Osteocyte (in vitro differentiated cells): ENCODE results near the gene BIN2. TPM values are rescaled to one million over a fixed set of nuclear protein-coding genes. Genes with fewer than 3 reads are reported as not detected.
"Not testable (repeated sequence)": the region's sequence is repeated elsewhere in the genome, so short reads cannot be mapped to it uniquely, and the experiment has no call there.

ENCODE experiments used
- DNase-seq: peaks from one replicate; pipeline ENCODE4 v3.0.0; 2021; ENCODE audit warnings: mixed read lengths; ENCODE audit not compliant: unreplicated experiment; ENCODE audit errors: extremely low spot score
- H3K27ac Mint-ChIP-seq: one replicate; pipeline ENCODE4 v1.8.0; 2021; ENCODE audit warnings: mild to moderate bottlenecking, mixed read lengths; ENCODE audit not compliant: unreplicated experiment
- H3K27me3 Mint-ChIP-seq: one replicate; pipeline ENCODE4 v1.8.0; 2021; ENCODE audit warnings: mixed read lengths; ENCODE audit not compliant: unreplicated experiment
- H3K36me3 Mint-ChIP-seq: one replicate; pipeline ENCODE4 v1.8.0; 2021; ENCODE audit warnings: mixed read lengths; ENCODE audit not compliant: unreplicated experiment
- H3K4me1 Mint-ChIP-seq: one replicate; pipeline ENCODE4 v1.8.0; 2021; ENCODE audit warnings: mixed read lengths; ENCODE audit not compliant: unreplicated experiment
- H3K4me3 Mint-ChIP-seq: one replicate; pipeline ENCODE4 v1.8.0; 2021; ENCODE audit warnings: mild to moderate bottlenecking, moderate library complexity, mixed read lengths; ENCODE audit not compliant: unreplicated experiment
- H3K9me3 Mint-ChIP-seq: one replicate; pipeline ENCODE4 v1.8.0; 2021; ENCODE audit warnings: mixed read lengths; ENCODE audit not compliant: unreplicated experiment
- total RNA-seq: library from RNA; stranded (reverse); gene quantifications from 2 replicates; pipeline ENCODE4 v1.2.1, GENCODE V29; 2021
- TF ChIP-seq, protein P1 (sequence below): fragments of 200-600 bp; sonication (generic); IDR thresholded peaks from 2 replicates; pipeline ENCODE4 v1.5.0; 2021; ENCODE audit warnings: antibody characterized with exemption, mild to moderate bottlenecking, moderate library complexity

The BIN2 gene
- total RNA-seq, 1 donor from 2014 or later: not detected

DNA sequence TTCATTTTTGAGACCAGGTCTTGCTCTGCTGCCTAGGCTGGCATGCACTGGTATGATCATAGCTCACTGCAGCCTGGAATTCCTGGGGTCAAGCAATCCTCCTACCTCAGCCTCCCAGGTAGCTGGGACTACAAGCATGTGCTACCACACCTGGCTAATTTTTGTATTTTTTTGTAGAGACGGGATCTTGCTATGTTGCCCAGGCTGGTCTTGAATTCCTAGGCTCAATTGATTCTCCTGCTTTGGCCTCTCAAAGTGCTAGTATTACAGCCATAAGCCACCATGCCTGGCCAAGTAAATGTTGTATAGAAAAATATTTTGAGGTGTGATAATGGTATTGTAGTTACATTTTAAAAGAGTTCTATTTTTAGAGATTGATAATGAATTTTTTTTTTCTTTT lies 12.6 kb downstream of the BIN2 start:
- H3K27me3 Mint-ChIP-seq: no peaks in the 10 kb centered on the region
- TF ChIP-seq, protein P1, sequence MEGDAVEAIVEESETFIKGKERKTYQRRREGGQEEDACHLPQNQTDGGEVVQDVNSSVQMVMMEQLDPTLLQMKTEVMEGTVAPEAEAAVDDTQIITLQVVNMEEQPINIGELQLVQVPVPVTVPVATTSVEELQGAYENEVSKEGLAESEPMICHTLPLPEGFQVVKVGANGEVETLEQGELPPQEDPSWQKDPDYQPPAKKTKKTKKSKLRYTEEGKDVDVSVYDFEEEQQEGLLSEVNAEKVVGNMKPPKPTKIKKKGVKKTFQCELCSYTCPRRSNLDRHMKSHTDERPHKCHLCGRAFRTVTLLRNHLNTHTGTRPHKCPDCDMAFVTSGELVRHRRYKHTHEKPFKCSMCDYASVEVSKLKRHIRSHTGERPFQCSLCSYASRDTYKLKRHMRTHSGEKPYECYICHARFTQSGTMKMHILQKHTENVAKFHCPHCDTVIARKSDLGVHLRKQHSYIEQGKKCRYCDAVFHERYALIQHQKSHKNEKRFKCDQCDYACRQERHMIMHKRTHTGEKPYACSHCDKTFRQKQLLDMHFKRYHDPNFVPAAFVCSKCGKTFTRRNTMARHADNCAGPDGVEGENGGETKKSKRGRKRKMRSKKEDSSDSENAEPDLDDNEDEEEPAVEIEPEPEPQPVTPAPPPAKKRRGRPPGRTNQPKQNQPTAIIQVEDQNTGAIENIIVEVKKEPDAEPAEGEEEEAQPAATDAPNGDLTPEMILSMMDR: no peak
- H3K27ac Mint-ChIP-seq: no peak overlapping the region
- no peak for DNase-seq
- H3K4me3 Mint-ChIP-seq: no peak overlapping the region
- H3K9me3 Mint-ChIP-seq: no peaks in the 10 kb centered on the region
- H3K4me1 Mint-ChIP-seq: peaks cover 13% of the 10 kb centered on the region
- H3K36me3 Mint-ChIP-seq: no peaks in the 10 kb centered on the region

- Mint-ChIP-seq H3K27me3 (no peaks in the 10 kb centered on the region), H3K36me3 (no peaks in the 10 kb centered on the region), H3K4me1 (peaks cover 13% of the 10 kb centered on the region), H3K27ac (peak overlapping the region; percentile 52), H3K9me3 (no peaks in the 10 kb centered on the region), H3K4me3 (no peak overlapping the region)
- no peak for DNase-seq
- TF ChIP-seq, protein P1: no peak
Measured at GRCh38 chr12:51307655-51308593, 16.1 kb downstream of the BIN2 start.

- no peak overlapping the region for H3K4me3 Mint-ChIP-seq
- H3K27ac Mint-ChIP-seq: no peak overlapping the region
- DNase-seq: no peak
- H3K36me3 Mint-ChIP-seq: no peaks in the 10 kb centered on the region
- no peaks in the 10 kb centered on the region for H3K27me3 Mint-ChIP-seq
- peaks cover 13% of the 10 kb centered on the region for H3K4me1 Mint-ChIP-seq
- TF ChIP-seq, protein P1: no peak
- no peaks in the 10 kb centered on the region for H3K9me3 Mint-ChIP-seq
Measured at GRCh38 chr12:51306507-51306906, 17.5 kb downstream of the BIN2 start.

GRCh38 chr12:51300768-51301167 lies 23.2 kb downstream of the BIN2 start:
- H3K4me1 Mint-ChIP-seq, H3K27ac Mint-ChIP-seq, DNase-seq, H3K9me3 Mint-ChIP-seq, H3K27me3 Mint-ChIP-seq, H3K36me3 Mint-ChIP-seq, H3K4me3 Mint-ChIP-seq: not testable (repeated sequence)

DNA sequence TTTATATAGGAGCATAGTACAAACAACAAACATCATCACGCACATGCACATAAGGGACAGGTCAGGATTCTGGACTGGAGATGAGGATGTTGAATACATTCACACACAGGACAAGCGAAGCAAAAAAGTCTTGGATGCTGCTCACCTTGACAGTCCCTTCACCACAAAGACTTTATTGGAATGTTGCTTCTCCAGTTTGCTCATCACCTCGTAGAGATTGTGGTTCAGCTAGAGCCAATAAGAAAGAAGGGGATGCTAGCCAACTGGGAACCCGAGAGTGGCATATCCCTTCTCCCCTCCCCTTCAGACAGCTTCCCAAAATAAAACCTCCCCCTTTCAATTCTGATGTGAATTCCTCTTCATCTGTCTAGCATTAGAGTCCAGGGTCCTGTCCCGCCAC lies 28.3 kb downstream of the BIN2 start:
- no peak overlapping the region for H3K4me3 Mint-ChIP-seq
- TF ChIP-seq, protein P1: no peak
- H3K36me3 Mint-ChIP-seq: no peaks in the 10 kb centered on the region
- no peaks in the 10 kb centered on the region for H3K4me1 Mint-ChIP-seq
- no peak overlapping the region for H3K27ac Mint-ChIP-seq
- H3K27me3 Mint-ChIP-seq: no peaks in the 10 kb centered on the region
- no peak for DNase-seq
- no peaks in the 10 kb centered on the region for H3K9me3 Mint-ChIP-seq

DNA sequence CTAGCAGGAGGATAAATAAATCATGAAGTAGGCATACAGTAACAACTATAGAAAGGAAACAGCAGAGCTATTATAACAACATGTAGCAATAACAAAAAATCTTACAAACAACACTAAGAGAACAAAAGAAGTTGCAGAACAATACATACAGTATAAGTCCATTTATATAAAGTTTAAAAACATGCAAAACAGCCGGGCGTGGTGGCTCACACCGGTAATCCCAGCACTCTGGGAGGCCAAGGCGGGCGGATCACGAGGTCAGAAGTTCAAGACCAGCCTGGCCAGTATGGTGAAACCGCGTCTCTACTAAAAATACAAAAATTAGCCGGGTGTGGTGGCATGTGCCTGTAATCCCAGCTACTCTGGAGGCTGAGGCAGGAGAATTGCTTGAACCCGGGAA lies 29.9 kb downstream of the BIN2 start:
- not testable (repeated sequence) for H3K36me3 Mint-ChIP-seq, DNase-seq, H3K27ac Mint-ChIP-seq, H3K9me3 Mint-ChIP-seq, H3K4me1 Mint-ChIP-seq, H3K27me3 Mint-ChIP-seq, H3K4me3 Mint-ChIP-seq
